SU-DHL-6 (cell line): ENCODE measurements around the gene SEZ6.

Source experiments
- H2AFZ ChIP-seq: fragments of 200-600 bp; sonication (generic); 2 replicates; pipeline ENCODE4 v1.6.1; 2014; ENCODE audit warnings: low read depth, mild to moderate bottlenecking, moderate library complexity, mixed read lengths, antibody characterized with exemption, low read length; ENCODE audit not compliant: severe bottlenecking
- H3F3A ChIP-seq: fragments of 200-600 bp; shearing (Covaris generic); 2 replicates; pipeline ENCODE4 v1.6.0; 2016; ENCODE audit warnings: antibody characterized with exemption, mild to moderate bottlenecking; ENCODE audit not compliant: insufficient read depth
- H3K27ac ChIP-seq: fragments of 200-600 bp; sonication (generic); 2 replicates; pipeline ENCODE4 v1.5.1; 2016; ENCODE audit warnings: low read depth, mild to moderate bottlenecking, low read length, moderate library complexity, mixed read lengths
- H3K27me3 ChIP-seq: fragments of 200-600 bp; sonication (generic), shearing (Covaris generic); 2 replicates; pipeline ENCODE4 v1.6.0; 2014; ENCODE audit warnings: mild to moderate bottlenecking, low read length
- H3K36me3 ChIP-seq: fragments of 200-600 bp; sonication (generic); 2 replicates; pipeline ENCODE4 v1.6.1; 2014; ENCODE audit warnings: mild to moderate bottlenecking, low read length, mixed read lengths
- H3K4me2 ChIP-seq: fragments of 300-600, 200-600 bp; shearing (Covaris generic), sonication (generic); 2 replicates; pipeline ENCODE4 v1.6.0; 2014; ENCODE audit warnings: low read length, low read depth, mild to moderate bottlenecking; ENCODE audit not compliant: poor library complexity, severe bottlenecking
- H3K4me3 ChIP-seq: fragments of 200-600 bp; sonication (generic); 2 replicates; pipeline ENCODE4 v1.5.1; 2014; ENCODE audit warnings: antibody characterized with exemption, low read length, mild to moderate bottlenecking, mixed read lengths; ENCODE audit not compliant: insufficient read depth, poor library complexity, severe bottlenecking
- H3K79me2 ChIP-seq: fragments of 200-600 bp; sonication (generic); 2 replicates; pipeline ENCODE4 v1.6.1; 2014; ENCODE audit warnings: mild to moderate bottlenecking, low read length, moderate library complexity; ENCODE audit not compliant: insufficient read depth
- H3K9ac ChIP-seq: fragments of 200-600 bp; sonication (generic); 2 replicates; pipeline ENCODE4 v1.7.0; 2014; ENCODE audit warnings: mild to moderate bottlenecking, low read length
- H3K9me2 ChIP-seq: fragments of 200-600 bp; sonication (generic); replicated peaks from 2 replicates; pipeline ENCODE4 v1.6.1; 2014; ENCODE audit warnings: low read length; ENCODE audit not compliant: insufficient read depth
- H3K9me3 ChIP-seq: fragments of 200-600 bp; sonication (generic); 2 replicates; pipeline ENCODE4 v1.6.1; 2014; ENCODE audit warnings: low read length, mixed read lengths; ENCODE audit not compliant: insufficient read depth
- H4K20me1 ChIP-seq: fragments of 200-600 bp; sonication (generic); 2 replicates; pipeline ENCODE4 v1.6.1; 2014; ENCODE audit warnings: low read depth, mild to moderate bottlenecking, antibody characterized with exemption, low read length, moderate library complexity, mixed read lengths
- EZH2phosphoT487 ChIP-seq: fragments of 200-600 bp; sonication (generic), shearing (Covaris generic); conservative IDR thresholded peaks from 2 replicates; pipeline ENCODE4 v1.6.1; 2018; ENCODE audit warnings: mild to moderate bottlenecking, antibody characterized with exemption, low read length, moderate library complexity, mixed read lengths
- TF ChIP-seq, protein P1 (sequence below): fragments of 200-600 bp; sonication (generic); IDR thresholded peaks from one replicate; pipeline ENCODE4 v1.5.1; 2017; ENCODE audit warnings: antibody characterized with exemption, mild to moderate bottlenecking, low read length, moderate library complexity; ENCODE audit not compliant: insufficient read depth, poor library complexity, severe bottlenecking

Gene SEZ6

DNA sequence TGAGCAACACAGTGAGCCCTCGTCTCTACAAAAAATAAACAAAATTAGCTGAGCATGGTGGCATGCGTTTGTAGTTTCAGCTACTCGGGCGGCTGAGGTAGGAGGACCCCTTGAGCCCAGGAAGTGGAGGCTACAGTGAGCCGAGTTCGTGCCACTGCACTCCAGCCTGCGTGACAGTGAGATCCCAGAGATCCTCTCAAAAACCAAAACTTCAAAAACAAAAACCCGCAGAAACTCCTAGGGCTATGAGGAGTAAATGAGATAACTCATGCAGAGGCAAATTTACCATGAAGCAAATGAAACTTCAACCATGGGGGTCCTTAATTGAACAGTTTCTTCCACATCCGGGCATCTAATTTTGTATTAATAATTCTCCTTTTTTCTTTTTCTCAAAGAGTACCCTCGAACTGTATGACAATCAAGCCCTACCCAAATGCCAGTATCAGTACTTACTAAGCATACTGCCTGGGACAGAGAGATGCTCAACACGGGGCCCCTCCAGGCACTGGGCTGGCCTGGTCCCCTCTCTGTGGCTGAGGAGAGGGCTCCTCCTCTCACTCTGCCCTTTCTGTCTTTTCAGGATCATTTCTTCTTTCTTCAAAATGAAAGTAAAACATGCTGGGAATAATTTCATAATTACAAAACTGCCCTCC lies 36.3 kb upstream of the SEZ6 start:
- no peaks in the 10 kb centered on the region for H3K36me3 ChIP-seq
- H3K4me3 ChIP-seq, result no peak overlapping the region
- TF ChIP-seq, protein P1, sequence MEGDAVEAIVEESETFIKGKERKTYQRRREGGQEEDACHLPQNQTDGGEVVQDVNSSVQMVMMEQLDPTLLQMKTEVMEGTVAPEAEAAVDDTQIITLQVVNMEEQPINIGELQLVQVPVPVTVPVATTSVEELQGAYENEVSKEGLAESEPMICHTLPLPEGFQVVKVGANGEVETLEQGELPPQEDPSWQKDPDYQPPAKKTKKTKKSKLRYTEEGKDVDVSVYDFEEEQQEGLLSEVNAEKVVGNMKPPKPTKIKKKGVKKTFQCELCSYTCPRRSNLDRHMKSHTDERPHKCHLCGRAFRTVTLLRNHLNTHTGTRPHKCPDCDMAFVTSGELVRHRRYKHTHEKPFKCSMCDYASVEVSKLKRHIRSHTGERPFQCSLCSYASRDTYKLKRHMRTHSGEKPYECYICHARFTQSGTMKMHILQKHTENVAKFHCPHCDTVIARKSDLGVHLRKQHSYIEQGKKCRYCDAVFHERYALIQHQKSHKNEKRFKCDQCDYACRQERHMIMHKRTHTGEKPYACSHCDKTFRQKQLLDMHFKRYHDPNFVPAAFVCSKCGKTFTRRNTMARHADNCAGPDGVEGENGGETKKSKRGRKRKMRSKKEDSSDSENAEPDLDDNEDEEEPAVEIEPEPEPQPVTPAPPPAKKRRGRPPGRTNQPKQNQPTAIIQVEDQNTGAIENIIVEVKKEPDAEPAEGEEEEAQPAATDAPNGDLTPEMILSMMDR, result no peak
- TF ChIP-seq EZH2phosphoT487, result no peak
- H3K9me2 ChIP-seq, result no peaks in the 10 kb centered on the region
- H2AFZ ChIP-seq, result no peak overlapping the region
- no peaks in the 10 kb centered on the region for H3K79me2 ChIP-seq
- H3K27ac ChIP-seq, result no peak overlapping the region
- H3K9ac ChIP-seq, result no peak overlapping the region
- no peak overlapping the region for H3K4me2 ChIP-seq
- H3K27me3 ChIP-seq, result no peaks in the 10 kb centered on the region
- H3F3A ChIP-seq, result no peaks in the 10 kb centered on the region
- H4K20me1 ChIP-seq, result no peaks in the 10 kb centered on the region
- H3K9me3 ChIP-seq, result no peaks in the 10 kb centered on the region

DNA sequence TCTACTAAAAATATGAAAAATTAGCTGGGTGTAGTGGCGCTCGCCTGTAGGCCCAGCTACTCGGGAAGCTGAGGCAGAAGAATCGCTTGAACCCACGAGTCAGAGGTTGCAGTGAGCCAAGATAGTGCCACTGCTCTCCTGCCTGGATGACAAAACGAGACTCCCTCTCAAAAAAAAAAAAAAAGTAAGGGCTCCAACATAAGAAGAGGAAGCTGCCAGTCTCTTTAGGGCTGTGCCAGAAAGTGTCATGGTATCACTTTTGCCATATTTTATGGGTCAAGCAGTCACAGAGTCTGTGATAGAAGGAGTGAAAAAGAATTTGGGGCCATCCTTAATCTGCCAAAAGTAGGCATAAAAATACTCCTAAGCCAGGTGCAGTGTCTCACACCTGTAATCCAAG lies 35.7 kb upstream of the SEZ6 start:
- Histone ChIP-seq H3F3A (no peaks in the 10 kb centered on the region), H3K4me2 (no peak overlapping the region), H3K79me2 (no peaks in the 10 kb centered on the region), H3K9me2 (no peaks in the 10 kb centered on the region), H3K27ac (no peak overlapping the region), H3K9me3 (no peaks in the 10 kb centered on the region), H2AFZ (no peak overlapping the region), H3K27me3 (no peaks in the 10 kb centered on the region), H3K4me3 (no peak overlapping the region), H3K36me3 (no peaks in the 10 kb centered on the region), H4K20me1 (no peaks in the 10 kb centered on the region), H3K9ac (no peak overlapping the region)
- TF ChIP-seq, protein P1, result no peak
- TF ChIP-seq EZH2phosphoT487, result no peak

DNA sequence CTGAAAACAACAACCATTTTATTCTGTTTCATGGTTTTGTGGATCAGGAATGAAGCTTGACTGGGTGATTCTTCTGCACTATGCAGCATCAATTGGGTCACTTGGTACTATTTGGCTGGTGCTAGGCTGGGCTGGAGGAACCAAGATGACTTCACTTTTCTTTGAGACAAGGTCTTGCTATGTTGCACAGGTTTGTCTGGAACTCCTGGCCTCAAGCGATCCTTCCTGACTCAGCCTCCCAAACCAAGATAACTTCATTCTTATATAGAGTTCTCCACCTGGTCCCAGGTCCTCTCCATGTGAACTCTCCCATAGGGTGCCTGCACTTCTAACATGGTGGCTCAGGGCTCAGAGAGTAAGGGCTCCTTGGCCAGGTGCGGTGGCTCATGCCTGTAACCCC lies 35.3 kb upstream of the SEZ6 start:
- no peaks in the 10 kb centered on the region for H3K9me3 ChIP-seq
- H3K27ac ChIP-seq, result no peak overlapping the region
- no peaks in the 10 kb centered on the region for H3K27me3 ChIP-seq
- no peak overlapping the region for H3K4me2 ChIP-seq
- no peaks in the 10 kb centered on the region for H4K20me1 ChIP-seq
- H2AFZ ChIP-seq, result no peak overlapping the region
- no peak overlapping the region for H3K4me3 ChIP-seq
- TF ChIP-seq, protein P1, result no peak
- no peaks in the 10 kb centered on the region for H3K36me3 ChIP-seq
- no peaks in the 10 kb centered on the region for H3F3A ChIP-seq
- no peaks in the 10 kb centered on the region for H3K9me2 ChIP-seq
- no peak overlapping the region for H3K9ac ChIP-seq
- H3K79me2 ChIP-seq, result no peaks in the 10 kb centered on the region
